Measurements from ENCODE around the gene FYB1.

FYB1 gene

DNA sequence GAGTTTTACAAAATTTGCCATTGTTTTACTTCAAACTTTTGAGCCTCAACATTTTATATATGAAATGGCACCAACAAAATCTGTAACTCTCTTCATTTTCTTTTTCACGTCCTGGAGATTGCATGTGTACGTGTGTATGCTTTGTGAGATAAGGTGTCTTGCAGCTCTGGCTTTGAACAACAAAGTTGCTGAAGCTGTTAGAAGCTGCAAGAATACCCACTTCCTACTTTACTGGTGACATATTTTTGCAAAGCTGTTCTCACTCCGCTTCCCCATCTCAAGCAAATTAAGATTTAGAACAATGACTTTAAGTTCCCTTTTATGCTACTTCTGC is 41.8 kb downstream of the FYB1 start:
- DNase-seq (ENCODE audit: low read depth) = peak; percentile 31
- TF ChIP-seq, protein P1, sequence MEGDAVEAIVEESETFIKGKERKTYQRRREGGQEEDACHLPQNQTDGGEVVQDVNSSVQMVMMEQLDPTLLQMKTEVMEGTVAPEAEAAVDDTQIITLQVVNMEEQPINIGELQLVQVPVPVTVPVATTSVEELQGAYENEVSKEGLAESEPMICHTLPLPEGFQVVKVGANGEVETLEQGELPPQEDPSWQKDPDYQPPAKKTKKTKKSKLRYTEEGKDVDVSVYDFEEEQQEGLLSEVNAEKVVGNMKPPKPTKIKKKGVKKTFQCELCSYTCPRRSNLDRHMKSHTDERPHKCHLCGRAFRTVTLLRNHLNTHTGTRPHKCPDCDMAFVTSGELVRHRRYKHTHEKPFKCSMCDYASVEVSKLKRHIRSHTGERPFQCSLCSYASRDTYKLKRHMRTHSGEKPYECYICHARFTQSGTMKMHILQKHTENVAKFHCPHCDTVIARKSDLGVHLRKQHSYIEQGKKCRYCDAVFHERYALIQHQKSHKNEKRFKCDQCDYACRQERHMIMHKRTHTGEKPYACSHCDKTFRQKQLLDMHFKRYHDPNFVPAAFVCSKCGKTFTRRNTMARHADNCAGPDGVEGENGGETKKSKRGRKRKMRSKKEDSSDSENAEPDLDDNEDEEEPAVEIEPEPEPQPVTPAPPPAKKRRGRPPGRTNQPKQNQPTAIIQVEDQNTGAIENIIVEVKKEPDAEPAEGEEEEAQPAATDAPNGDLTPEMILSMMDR (IDR thresholded peaks at IDR 0.05; ENCODE audit: insufficient read depth, low read depth, low read length, missing control alignments) = no peak
- H3K4me3 ChIP-seq (ENCODE audit: low read depth, low read length) = no peak overlapping the region

- TF ChIP-seq, protein P1 (IDR thresholded peaks at IDR 0.05; ENCODE audit: insufficient read depth, low read depth, low read length, missing control alignments) = no peak
- DNase-seq (ENCODE audit: low read depth) = peak; percentile 13
- no peak overlapping the region for H3K4me3 ChIP-seq (ENCODE audit: low read depth, low read length)
Measured at GRCh38 chr5:39176759-39177630, 42.4 kb downstream of the FYB1 start.

DNA sequence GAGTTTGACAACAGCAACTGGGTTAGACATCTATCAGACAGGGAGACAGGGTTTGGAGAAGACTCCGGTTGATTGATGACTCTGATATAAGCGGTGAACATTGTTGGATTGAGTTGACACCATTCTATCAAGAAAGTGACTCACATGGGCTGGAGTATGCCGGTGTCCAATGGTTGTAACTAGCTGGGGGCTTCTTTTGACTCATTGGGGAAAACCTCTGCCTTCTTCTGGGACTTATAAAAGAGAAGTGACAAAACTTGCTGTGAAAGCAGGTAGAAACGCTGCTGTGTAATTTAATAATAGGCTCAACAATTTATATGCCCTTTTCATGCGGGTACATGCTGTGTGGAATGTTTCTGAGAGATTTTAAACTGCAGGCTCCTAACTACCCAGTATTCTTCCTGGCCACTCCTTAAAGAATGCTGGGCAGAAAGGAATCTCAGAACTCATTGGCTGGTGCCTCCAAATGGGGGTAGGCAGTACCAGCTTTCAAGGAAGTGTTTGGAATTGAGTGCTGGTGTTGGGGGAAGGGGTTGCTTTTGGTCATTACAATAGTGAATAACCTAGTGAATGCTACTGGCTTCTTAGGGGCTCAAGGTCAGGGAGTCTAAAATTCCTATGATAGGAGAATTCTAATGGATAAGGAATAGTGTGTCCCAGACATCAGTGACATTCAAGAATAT is 43.9 kb downstream of the FYB1 start:
- DNase-seq (ENCODE audit: low read depth) = peak; percentile 11
- H3K4me3 ChIP-seq (ENCODE audit: low read depth, low read length) = no peak overlapping the region
- TF ChIP-seq, protein P1 (IDR thresholded peaks at IDR 0.05; ENCODE audit: insufficient read depth, low read depth, low read length, missing control alignments) = no peak

DNA sequence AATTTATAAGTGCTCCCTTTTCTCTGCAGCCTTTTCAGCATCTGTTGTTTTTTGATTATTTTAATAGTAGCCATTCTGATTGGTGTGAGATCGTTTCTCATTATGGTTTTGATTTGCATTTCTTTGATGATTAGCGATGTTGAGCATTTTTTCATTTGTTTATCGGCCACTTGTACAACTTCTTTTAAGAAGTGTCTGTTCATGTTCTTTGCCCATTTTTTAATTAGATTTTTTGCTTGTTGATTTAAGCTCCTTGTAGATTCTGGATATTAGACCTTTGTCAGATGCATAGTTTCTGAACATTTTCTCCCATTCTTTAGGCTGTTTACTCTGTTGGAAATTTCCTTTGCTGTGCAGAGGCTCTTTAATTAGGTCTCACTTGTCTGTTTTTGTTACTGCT is 46.3 kb downstream of the FYB1 start:
- TF ChIP-seq, protein P1 (IDR thresholded peaks at IDR 0.05; ENCODE audit: insufficient read depth, low read depth, low read length, missing control alignments) = no peak
- H3K4me3 ChIP-seq (ENCODE audit: low read depth, low read length) = no peak overlapping the region
- DNase-seq (ENCODE audit: low read depth) = no peak

DNA sequence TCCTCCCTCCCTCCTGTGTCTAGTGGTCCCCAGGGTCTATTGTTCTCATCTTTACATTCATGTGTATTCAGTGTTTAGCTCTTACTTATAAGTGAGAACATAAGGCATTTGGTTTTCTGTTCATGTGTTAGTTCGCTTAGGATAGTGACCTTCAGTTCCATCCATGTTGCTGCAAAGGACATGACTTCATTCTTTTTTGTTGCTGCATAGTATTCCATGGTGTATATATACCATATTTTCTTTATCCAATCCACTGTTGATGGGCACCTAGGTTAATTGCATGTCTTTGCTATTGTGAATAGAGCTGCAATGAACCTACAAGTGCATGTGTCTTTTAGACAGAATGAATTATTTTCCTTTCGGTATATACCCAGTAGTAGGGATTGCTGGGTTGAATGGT is 46.8 kb downstream of the FYB1 start:
- TF ChIP-seq, protein P1 (IDR thresholded peaks at IDR 0.05; ENCODE audit: insufficient read depth, low read depth, low read length, missing control alignments) = no peak
- DNase-seq (ENCODE audit: low read depth) = no peak
- H3K4me3 ChIP-seq (ENCODE audit: low read depth, low read length) = no peak overlapping the region

DNA sequence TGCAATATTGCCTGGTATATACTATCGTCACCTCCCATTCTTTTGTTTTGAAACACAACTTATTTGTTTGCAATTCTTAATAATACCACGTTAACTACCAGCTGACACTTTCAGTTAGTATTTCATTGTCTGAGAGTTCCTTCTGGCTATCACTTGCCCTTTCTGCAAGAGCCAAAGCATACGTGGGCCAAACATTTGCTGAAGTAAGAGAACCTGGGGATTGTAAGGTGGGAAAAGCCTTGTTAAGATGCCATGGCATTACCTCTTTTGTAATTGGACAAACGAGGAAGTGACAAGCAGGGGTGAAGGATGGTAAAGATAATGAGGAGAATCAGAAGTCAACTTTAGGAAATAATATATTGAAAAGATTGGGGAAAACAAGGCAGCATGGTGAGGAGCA is 47.7 kb downstream of the FYB1 start:
- H3K4me3 ChIP-seq (ENCODE audit: low read depth, low read length) = no peak overlapping the region
- TF ChIP-seq, protein P1 (IDR thresholded peaks at IDR 0.05; ENCODE audit: insufficient read depth, low read depth, low read length, missing control alignments) = no peak
- no peak for DNase-seq (ENCODE audit: low read depth)

All from GM12865 (cell line).